ENCODE measurements around the gene SEM1.
"Not testable (repeated sequence)": the region's sequence is repeated elsewhere in the genome, so short reads cannot be mapped to it uniquely, and the experiment has no call there.

SEM1 gene

GRCh38 chr7:96658022-96658412, 51.6 kb downstream of the SEM1 start:
- DNase-seq = no peak

GRCh38 chr7:96657347-96658021, 52.2 kb downstream of the SEM1 start:
- DNase-seq = no peak

DNA sequence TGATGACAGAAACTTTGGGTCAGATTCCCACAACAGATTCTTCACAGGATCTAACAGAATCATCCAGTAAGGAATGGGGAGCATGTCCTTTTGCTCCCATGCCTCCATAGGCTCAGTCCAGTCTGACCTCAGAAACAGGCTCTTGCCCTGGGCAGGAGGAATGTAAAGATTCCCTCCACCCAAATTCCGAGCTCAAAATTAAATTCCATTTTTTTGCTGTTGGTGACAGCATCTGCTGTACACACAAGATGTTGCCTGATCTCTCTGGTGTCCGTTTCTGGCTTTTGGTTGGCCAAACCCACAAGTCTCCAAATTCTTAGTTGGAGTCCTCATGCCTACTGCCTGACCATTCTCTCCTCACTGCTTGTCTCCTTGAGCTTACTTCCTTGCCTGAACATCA, 53.7 kb downstream of the SEM1 start:
- DNase-seq = no peak

DNA sequence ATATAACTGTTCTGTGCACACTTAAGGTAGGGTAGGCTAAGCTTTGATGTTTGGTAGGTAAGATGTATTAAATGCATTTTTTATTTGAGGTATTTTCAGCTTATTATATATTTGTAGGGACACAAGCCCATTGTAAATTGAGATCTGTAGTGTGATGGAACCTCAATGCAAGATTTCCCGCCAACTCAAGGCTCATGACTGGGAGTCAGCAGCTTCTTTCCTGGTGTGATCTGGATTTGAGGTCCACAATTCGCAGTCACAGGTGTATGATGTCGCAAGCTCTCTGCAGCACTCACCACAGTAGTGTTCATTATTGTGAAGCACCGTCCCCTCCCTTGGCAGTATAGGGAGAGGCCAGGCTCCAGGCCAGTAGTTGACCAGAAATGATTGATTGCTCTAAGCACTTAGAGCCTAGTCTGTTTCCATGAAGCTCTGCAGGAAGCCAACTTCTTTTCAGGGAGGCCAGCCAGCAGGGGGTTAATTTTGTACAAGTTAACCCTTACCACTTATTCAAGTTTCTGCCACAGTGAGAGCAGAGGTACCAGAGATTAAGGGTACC, 54.9 kb downstream of the SEM1 start:
- DNase-seq = no peak

DNA sequence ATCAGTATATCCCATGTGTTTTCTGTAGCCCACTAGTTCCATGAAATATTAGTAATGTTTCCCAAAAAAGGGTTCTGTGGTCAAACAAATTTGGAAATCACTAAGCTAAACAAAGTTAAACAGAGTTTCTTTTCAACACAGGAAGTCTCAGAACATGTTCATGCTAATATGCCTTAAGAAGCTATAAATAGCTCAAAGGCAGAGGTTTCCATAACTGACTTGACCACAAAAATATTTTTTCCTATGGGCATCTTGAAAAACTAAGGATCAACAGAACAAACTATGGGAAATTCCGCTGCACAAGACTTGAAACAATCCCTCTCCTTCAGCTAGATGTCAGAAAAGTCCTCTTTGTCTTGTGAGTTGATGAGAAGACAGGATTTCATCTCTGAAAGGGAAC, 59.7 kb downstream of the SEM1 start:
- DNase-seq = no peak

DNA sequence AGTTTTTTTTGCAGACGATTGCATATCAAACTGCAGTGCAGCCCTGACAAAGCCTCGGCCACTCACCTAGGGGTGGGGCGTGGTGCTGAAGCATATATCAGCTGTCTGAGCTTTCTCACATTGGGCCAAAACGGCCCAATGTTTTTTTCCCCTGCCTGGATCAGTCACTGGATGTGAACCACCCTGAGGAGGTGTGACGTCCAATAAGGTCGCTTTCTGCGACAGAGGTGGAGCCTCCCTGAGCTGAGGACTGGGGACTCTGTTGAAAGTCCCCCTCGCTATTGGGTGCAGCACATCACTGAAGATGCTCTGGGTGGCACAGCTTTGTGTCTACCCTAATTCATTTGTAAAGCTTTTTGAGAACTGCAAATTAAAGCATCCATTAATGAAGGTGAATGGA, 60.9 kb downstream of the SEM1 start:
- no peak for DNase-seq

- no peak for DNase-seq
These were observed 61.9 kb downstream of the SEM1 start for GRCh38 chr7:96647733-96648132.

GRCh38 chr7:96645084-96645483, 64.6 kb downstream of the SEM1 start:
- no peak for DNase-seq

DNA sequence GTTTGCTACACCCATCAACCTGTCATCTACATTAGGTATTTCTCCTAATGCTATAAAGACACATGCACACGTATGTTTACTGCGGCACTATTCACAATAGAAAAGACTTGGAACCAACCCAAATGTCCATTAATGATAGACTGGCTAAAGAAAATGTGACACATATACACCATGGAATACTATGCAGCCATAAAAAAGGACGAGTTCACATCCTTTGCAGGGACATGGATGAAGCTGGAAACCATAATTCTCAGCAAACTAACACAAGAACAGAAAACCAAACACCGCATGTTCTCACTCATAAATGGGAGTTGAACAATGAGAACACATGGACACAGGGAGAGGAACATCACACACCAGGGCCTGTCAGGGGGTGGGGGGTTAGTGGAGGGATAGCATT, 66.2 kb downstream of the SEM1 start:
- DNase-seq = not testable (repeated sequence)

GRCh38 chr7:96640054-96640453, 69.6 kb downstream of the SEM1 start:
- DNase-seq = no peak
